Caco-2 (cell line): Measurements from ENCODE around the gene ZEB2. TPM values are rescaled to one million over a fixed set of nuclear protein-coding genes. Genes with fewer than 3 reads are reported as not detected.

Source experiments
- BruUV-seq: library from RNA; stranded (reverse); fragments of 400-500 nt; replicated peaks from 2 replicates; lab custom pipeline; 2021; lab: Mats Ljungman, UMichigan
- CTCF ChIA-PET: fragments of 300-600 bp; sonication (Branson Sonifier 250); formaldehyde crosslinking; loops from one replicate; lab custom pipeline; 2022; ENCODE audit warnings: antibody characterized with exemption; lab: Charles Lee
- POLR2A ChIA-PET: fragments of 300-600 bp; sonication (Branson Sonifier 250); formaldehyde crosslinking; loops from one replicate; lab custom pipeline; 2022; ENCODE audit warnings: antibody characterized with exemption; lab: Charles Lee
- DNase-seq, 2 experiments: peaks; one replicate each; pipeline versions ENCODE4 v3.0.0 to v3.0.0-alpha.2; 2020 to 2022
- H3K27me3 ChIP-seq: replicated peaks from 2 replicates; pipeline ENCODE4 v1.6.0; 2011; ENCODE audit warnings: low read length; ENCODE audit not compliant: control insufficient read depth, insufficient read depth
- H3K36me3 ChIP-seq: 2 replicates; pipeline ENCODE4 v1.5.1; 2011; ENCODE audit warnings: low read length; ENCODE audit not compliant: control insufficient read depth, insufficient read depth
- H3K4me1 ChIP-seq: fragments of 250-450 bp; sonication (Bioruptor Pico); 2 replicates; pipeline ENCODE4 v1.5.1; 2020; ENCODE audit warnings: mild to moderate bottlenecking
- H3K4me3 ChIP-seq: 2 replicates; pipeline ENCODE4 v1.5.1; 2011; ENCODE audit warnings: low read depth, mild to moderate bottlenecking, control low read depth, low read length
- H3K9me3 ChIP-seq: fragments of 250-450 bp; sonication (Bioruptor Pico); 2 replicates; pipeline ENCODE4 v1.5.1; 2020; ENCODE audit warnings: mild to moderate bottlenecking, moderate library complexity
- H3K27ac Mint-ChIP-seq: one replicate; pipeline ENCODE4 v1.8.0; 2022; ENCODE audit warnings: mixed read lengths; ENCODE audit not compliant: unreplicated experiment
- H3K27me3 Mint-ChIP-seq: one replicate; pipeline ENCODE4 v1.8.0; 2022; ENCODE audit warnings: mixed read lengths; ENCODE audit not compliant: insufficient read depth, unreplicated experiment
- H3K36me3 Mint-ChIP-seq: one replicate; pipeline ENCODE4 v1.8.0; 2022; ENCODE audit warnings: mild to moderate bottlenecking, mixed read lengths; ENCODE audit not compliant: insufficient read depth, unreplicated experiment
- H3K4me1 Mint-ChIP-seq: one replicate; pipeline ENCODE4 v1.8.0; 2022; ENCODE audit warnings: low read depth, mixed read lengths; ENCODE audit not compliant: unreplicated experiment
- H3K4me3 Mint-ChIP-seq: one replicate; pipeline ENCODE4 v1.8.0; 2022; ENCODE audit warnings: mild to moderate bottlenecking, moderate library complexity, mixed read lengths; ENCODE audit not compliant: unreplicated experiment
- H3K9me3 Mint-ChIP-seq: one replicate; pipeline ENCODE4 v1.8.0; 2022; ENCODE audit warnings: mixed read lengths; ENCODE audit not compliant: unreplicated experiment
- CTCF ChIP-seq, 2 experiments: fragments of 200-600 bp in 1 of 2; IDR thresholded peaks; 1 replicate in 1 of 2; 2 replicates in 1 of 2; pipeline versions ENCODE4 v1.5.1 to v1.8.0; 2011 to 2022; ENCODE audit warnings: antibody characterized with exemption in 1 of 2, control low read depth in 1 of 2, inconsistent platforms in 1 of 2, low read depth in 1 of 2, low read length in 1 of 2, mild to moderate bottlenecking in 1 of 2, moderate library complexity in 1 of 2; ENCODE audit not compliant: insufficient read depth in 1 of 2, severe bottlenecking in 1 of 2, unreplicated experiment in 1 of 2
- intact Hi-C: fragments of 100-400 bp; cut with micrococcal nuclease; formaldehyde crosslinking; loops from one replicate; pipeline ENCODE4 v1.10.0; 2022; ENCODE audit not compliant: unreplicated experiment
- total RNA-seq: library from RNA; stranded (reverse); gene quantifications from 2 replicates; pipeline ENCODE4 v1.2.3, GENCODE V29; 2022

The ZEB2 gene
- total RNA-seq, 1 experiment from 2014 or later: not detected

GRCh38 chr2:144439993-144440392 lies 79.9 kb downstream of the ZEB2 start:
- H3K27ac Mint-ChIP-seq: no peak overlapping the region
- CTCF ChIA-PET: no interaction called here
- no peaks in the 10 kb centered on the region for H3K9me3 ChIP-seq
- H3K9me3 Mint-ChIP-seq: no peaks in the 10 kb centered on the region
- H3K4me1 Mint-ChIP-seq: no peaks in the 10 kb centered on the region
- no peaks in the 10 kb centered on the region for H3K36me3 ChIP-seq
- peaks cover 9% of the 10 kb centered on the region for H3K27me3 Mint-ChIP-seq
- TF ChIP-seq CTCF (IDR thresholded peaks at IDR 0.05; ENCODE audit: insufficient read depth in 1 of 2, low read depth in 1 of 2, low read length in 1 of 2, severe bottlenecking in 1 of 2, unreplicated experiment in 1 of 2): no peak
- no peaks in the 10 kb centered on the region for H3K27me3 ChIP-seq
- H3K4me3 ChIP-seq: no peak overlapping the region
- no peak overlapping the region for H3K4me3 Mint-ChIP-seq
- no TSS peak for BruUV-seq
- H3K4me1 ChIP-seq: no peaks in the 10 kb centered on the region
- no peak for DNase-seq
- intact Hi-C loops: no loop called here
- H3K36me3 Mint-ChIP-seq: no peaks in the 10 kb centered on the region
- POLR2A ChIA-PET: no interaction called here

- Mint-ChIP-seq H3K27ac (no peak overlapping the region), H3K36me3 (no peaks in the 10 kb centered on the region), H3K4me3 (no peak overlapping the region), H3K27me3 (peaks cover 9% of the 10 kb centered on the region), H3K4me1 (no peaks in the 10 kb centered on the region), H3K9me3 (no peaks in the 10 kb centered on the region)
- BruUV-seq: no TSS peak
- no peak for DNase-seq
- Histone ChIP-seq H3K36me3 (no peaks in the 10 kb centered on the region), H3K4me3 (no peak overlapping the region), H3K9me3 (no peaks in the 10 kb centered on the region), H3K4me1 (no peaks in the 10 kb centered on the region), H3K27me3 (no peaks in the 10 kb centered on the region)
- ChIA-PET CTCF (interaction anchor here (0.7 kb wide), 1 partner anchor 74 kb away, joined by 4 read pairs; no protein-coding TSS in a partner anchor), POLR2A (no interaction called here)
- TF ChIP-seq CTCF (IDR thresholded peaks at IDR 0.05; ENCODE audit: insufficient read depth in 1 of 2, low read depth in 1 of 2, low read length in 1 of 2, severe bottlenecking in 1 of 2, unreplicated experiment in 1 of 2): no peak
- intact Hi-C loops: no loop called here
These were observed 80.9 kb downstream of the ZEB2 start for GRCh38 chr2:144438801-144439631.

GRCh38 chr2:144437636-144438035 lies 82.3 kb downstream of the ZEB2 start:
- Mint-ChIP-seq H3K27ac (no peak overlapping the region), H3K4me3 (no peak overlapping the region), H3K4me1 (no peaks in the 10 kb centered on the region), H3K27me3 (peaks cover 9% of the 10 kb centered on the region), H3K9me3 (no peaks in the 10 kb centered on the region), H3K36me3 (no peaks in the 10 kb centered on the region)
- intact Hi-C loops: no loop called here
- no peaks in the 10 kb centered on the region for H3K36me3 ChIP-seq
- CTCF ChIA-PET: interaction anchor here (0.6 to 0.7 kb wide), 2 partner anchors 12 to 43 kb away, joined by 4 to 5 read pairs; no protein-coding TSS in a partner anchor
- H3K4me1 ChIP-seq: no peaks in the 10 kb centered on the region
- H3K27me3 ChIP-seq: no peaks in the 10 kb centered on the region
- H3K4me3 ChIP-seq: no peak overlapping the region
- no TSS peak for BruUV-seq
- no peak for DNase-seq
- POLR2A ChIA-PET: no interaction called here
- no peaks in the 10 kb centered on the region for H3K9me3 ChIP-seq
- no peak for TF ChIP-seq CTCF (IDR thresholded peaks at IDR 0.05; ENCODE audit: insufficient read depth in 1 of 2, low read depth in 1 of 2, low read length in 1 of 2, severe bottlenecking in 1 of 2, unreplicated experiment in 1 of 2)
